ENCODE measurements around the gene USP31.

Gene USP31

DNA sequence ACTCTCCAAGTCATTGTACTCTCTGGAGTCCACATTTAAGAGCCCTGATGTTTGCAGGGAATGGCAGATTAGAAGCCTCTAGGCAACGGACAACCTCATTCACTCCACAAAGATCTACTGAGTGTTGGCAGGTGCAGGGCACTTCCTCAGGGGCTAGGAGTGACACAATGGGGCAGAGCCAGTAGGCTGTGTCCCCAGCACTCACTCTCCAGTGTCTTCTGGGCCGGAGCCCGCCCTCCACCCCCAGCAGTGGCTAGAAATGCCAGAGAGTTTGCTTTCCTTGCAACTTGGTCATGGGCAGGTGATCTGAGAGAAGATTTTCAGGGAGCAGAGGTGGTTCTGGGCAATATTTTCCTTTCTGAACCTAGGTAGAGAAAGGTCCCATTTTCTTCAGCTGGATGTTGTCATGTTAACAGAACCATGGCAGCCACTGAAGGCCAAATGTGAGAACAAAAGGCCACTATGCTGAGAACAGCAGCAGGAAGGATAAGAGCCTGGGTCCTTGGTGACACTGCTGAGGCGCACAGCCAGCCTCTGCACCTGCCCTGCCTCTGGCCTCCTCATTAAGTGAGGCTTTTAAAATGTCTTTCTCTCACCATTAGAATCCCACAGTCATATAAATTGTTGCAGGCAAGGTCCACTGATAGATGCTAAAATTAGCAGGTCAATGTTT, 96.2 kb downstream of the USP31 start:
- DNase-seq: no peak

- DNase-seq: no peak
Measured at GRCh38 chr16:23052221-23052620, 97.0 kb downstream of the USP31 start.

DNA sequence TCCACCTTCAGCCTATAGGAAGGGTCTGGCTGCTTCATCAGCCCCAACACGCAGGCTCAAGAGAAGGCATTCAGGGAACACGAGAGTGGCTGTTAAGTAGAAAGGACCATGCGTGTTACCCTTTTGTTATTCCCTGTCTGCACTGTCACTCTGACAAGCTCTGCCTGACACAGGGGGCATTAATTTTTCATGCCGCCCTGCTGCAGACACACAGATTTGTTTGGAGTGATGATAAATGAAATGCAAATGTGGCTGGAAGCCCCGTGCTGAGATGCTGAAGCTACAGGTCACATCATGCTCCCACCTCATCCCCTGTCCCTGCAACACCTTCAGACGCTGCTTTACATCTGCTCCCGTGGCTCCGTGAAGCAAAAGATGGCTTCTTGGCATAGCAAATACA, 97.7 kb downstream of the USP31 start:
- DNase-seq: no peak

DNA sequence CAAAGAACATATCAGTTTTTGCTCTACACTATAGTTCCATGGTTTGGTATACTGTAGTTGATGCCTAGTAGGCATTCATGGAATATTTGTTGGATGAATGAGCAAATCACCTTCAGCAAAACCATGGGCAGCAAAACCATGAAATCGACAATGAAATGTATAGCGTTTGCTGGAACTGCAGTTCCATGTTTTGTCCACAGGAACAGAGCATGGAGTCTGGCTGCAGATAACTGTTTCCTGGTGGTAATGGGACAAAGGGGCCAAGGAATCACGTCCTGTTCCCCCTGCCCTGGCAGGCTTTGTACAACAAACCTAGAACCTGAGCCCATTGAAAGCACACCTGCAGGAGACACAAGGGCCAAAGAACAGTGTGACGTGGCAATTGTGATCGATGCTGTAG, 101.1 kb downstream of the USP31 start:
- DNase-seq: no peak

DNA sequence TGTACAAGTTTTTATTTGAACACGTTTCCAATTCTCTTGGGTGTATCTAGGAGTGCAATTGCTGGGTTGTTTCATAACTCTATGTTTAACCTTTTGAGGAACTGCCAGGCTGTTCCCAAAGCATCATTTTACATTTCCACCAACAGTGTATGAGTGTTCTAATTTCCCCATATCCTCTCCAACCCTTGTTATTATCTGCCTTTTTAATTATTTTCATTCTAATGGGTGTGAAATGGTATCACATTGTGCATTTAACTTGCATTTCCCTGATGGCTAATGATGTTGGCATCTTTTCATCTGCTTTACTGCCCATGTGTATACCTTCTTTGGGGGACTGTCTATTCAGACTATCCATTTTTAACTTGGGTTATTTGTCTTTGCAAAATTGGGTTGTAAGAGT, 104.2 kb downstream of the USP31 start:
- DNase-seq: no peak

DNA sequence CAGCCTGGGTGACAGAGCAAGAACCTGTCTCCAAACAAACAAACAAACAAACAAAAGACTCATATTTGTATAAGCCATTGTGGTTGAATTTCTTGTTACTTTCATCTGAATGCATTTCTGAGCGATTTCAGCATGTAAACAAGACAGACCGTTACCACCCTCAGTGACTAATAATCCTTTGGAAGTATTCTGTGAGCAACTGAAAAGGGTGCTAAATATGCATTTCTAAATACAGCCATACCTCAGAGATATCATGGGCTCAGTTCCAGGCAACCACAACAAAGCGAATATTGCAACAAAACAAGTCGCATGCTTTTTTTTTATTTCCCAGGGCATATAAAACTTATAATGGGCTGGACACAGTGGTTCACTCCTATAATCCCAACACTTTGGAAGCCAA, 109.0 kb downstream of the USP31 start:
- no peak for DNase-seq

GRCh38 chr16:23039118-23039517, 110.1 kb downstream of the USP31 start:
- DNase-seq: no peak

DNA sequence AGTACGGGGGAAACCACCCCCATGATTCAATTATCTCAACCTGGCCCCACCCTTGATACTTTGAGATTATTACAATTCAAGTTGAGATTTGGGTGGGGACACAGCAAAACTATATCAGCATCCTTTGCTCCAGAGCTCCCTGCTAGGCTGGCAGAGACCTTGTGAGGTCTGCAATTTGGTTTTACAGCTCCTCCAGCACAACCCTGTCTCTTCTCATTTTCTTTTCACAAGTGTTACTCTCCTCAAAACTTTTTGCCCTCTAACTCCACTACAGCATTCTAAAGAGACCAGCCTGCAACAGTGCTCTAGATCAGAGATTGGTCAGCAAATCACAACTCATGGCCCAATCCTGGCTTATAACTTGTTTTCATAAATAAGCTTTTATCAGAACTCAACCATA, 114.0 kb downstream of the USP31 start:
- no peak for DNase-seq

DNA sequence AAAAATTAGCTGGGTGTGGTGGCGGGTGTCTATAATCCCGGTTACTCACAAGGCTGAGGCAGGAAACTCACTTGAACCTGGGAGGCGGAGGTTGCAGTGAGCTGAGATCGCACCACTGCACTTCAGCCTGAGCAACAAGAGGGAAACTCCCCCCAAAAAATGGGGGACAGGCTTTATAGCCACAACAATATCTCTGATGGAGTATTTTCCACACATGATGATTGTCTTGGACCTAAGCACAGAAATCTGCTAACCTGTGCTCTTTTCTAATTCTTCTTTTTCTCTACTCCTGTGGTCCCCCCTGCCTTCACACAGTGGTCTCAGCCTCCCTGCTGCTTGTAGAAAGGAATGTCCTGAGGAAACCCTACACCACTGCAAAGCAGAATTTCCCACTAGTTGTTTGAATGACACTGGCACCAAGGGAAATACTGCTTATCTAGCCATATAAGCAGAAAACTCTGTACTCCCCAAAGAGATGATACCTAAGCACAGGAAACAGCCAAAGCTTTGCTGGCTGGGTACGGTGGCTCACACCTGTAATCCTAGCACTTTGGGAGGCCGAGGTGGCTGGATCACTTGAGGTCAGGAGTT, 117.6 kb downstream of the USP31 start:
- DNase-seq: no peak

DNA sequence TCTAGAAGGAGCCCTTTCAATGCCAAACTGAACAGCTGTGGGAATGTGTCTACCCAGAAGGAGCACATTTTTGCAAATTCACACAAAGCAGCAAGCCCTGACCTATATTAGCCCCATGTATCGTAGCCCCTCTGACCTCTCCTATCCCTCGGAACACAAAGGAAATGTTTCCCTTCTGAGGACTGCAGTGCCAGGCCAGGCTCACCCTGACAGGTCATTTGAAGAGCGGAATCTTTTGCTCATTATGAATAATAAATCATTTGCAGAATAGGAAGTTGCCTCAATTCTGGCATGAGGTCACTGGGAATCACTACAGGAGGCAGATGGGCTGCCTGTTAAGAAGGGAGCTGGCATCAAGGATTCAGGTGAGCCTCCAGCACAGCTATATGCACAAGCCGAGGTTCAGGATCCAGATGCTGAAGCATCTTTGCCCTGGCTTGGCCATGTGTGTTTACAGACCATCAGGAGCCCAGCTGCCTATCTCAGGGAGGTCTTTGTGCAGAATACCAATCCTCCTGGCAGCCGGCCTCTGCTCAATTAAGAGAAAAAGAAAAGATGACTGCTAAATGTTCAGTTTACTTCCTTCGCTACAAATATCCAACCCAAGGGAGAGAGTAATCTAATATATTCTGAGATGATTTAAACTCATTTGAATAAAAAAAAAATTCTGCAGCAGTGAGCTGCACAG, 119.4 kb downstream of the USP31 start:
- DNase-seq: no peak

- DNase-seq: no peak
Measured at GRCh38 chr16:23027386-23027785, 121.9 kb downstream of the USP31 start.

DNA sequence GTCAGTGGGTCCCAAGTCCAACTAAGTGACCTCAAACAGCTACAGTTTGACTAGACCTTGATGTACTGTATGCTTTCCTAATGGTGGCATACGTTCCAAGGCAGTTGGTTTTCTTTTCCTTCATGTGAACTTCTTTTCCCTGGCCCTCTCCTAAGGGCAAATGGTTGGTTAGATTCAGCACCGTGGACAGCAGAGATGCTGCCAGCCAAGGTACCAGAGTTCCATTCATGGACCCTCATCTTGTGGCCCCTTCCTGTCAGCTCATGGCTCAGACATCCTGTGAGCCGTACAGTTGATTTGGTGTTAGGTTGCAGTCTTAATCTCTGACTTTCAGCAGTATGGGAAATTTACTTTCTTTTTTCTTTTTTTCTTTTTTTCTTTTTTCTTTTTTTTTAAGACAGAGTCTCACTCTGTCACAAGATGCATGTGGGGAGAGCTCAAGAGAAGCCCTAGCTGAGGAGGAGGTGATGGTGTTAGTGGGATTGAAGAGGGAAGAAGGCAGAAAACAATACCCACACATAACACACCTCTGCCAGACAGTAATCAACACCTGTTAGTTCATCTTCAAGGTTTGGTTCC, 122.4 kb downstream of the USP31 start:
- no peak for DNase-seq

- DNase-seq: no peak
Measured at GRCh38 chr16:23025692-23026307, 123.5 kb downstream of the USP31 start.

DNA sequence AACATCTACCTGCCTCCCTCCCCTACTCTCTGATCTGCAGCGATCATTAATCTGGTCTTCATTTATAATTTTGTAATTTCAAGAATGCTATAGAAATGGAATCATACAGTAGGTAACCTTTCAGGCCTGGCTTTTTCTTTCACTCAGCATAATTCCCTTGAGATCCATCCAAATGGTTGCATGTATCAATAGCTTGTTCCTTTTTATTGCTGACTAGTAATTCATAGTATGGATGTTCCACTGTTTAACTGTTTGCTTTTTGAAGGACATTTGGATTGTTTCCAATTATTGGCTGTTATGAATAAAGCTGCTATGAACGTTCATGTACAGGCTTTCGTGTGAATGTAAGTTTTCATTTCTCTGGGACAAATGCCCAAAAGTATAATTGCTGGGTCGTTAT, 125.2 kb downstream of the USP31 start:
- no peak for DNase-seq

- DNase-seq: no peak
Measured at GRCh38 chr16:23020084-23020483, 129.2 kb downstream of the USP31 start.

GRCh38 chr16:23016368-23016767, 132.9 kb downstream of the USP31 start:
- DNase-seq: no peak

DNA sequence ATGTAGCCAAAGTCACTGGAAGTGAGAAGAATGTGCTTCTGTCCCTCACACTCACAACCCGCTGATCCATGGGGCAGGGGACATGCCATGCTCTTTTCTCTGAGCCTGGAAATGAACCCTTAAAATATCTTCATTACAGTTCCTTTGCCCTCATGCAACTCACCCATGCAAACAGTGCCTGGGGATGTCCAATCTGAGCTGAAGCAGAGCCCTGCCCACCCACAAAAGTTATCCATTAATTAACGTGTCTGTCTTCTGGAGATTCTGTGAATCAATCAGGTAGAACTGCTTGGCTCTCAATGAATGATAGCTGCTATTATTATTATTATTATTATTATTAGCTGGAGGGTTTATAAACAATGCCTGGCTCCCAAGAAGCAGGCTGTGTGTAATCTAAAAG, 133.7 kb downstream of the USP31 start:
- DNase-seq: no peak

DNA sequence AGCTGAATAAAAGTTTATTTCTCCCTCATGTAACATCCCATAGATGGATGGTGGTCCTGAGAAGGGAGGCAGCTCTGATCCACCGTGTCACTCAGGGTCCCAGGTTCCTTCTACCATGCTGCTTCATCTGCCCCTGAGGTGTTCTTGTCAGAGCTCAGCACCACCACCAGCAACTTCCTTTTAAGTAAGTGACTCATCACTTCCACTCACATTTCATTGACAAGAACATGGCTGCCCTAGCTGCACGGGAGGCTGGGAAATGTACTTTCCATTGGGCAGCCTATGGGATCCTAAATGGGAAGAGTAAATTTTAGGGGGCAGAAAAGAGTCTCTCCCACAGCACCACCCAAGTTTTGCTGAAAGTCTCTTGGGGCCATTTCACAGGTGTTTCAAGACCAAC, 134.7 kb downstream of the USP31 start:
- no peak for DNase-seq

Measured in CD4-positive, alpha-beta T cell treated with Interferon gamma for 1 hour (primary cell).